LNCAP (cell line): ENCODE results near the gene RAPGEF5.

ENCODE experiments used
- TF ChIP-seq, protein P1 (sequence below): fragments of 450-650 bp; IDR thresholded peaks from 2 replicates; pipeline ENCODE4 v1.5.1; 2017; ENCODE audit warnings: mild to moderate bottlenecking

The RAPGEF5 gene

DNA sequence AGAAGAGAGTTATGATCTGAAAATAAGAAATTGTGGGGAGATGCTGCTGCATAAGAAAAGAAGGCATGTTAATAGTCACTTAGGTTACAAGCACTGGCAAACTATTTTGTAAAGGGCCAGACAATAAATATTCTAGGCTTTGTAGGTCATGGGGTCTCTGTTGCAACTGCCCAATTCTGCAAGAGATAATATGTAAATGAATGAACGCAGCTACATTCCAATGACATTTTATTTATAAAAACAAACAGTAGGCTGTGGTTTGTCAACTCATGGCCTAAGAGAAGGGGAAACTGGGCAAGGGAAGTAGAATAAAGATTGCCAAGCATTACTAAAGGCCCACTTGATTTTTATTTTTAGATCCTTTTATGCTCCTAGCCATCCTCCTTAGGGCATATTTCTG, 133.1 kb downstream of the RAPGEF5 start:
- TF ChIP-seq, protein P1, sequence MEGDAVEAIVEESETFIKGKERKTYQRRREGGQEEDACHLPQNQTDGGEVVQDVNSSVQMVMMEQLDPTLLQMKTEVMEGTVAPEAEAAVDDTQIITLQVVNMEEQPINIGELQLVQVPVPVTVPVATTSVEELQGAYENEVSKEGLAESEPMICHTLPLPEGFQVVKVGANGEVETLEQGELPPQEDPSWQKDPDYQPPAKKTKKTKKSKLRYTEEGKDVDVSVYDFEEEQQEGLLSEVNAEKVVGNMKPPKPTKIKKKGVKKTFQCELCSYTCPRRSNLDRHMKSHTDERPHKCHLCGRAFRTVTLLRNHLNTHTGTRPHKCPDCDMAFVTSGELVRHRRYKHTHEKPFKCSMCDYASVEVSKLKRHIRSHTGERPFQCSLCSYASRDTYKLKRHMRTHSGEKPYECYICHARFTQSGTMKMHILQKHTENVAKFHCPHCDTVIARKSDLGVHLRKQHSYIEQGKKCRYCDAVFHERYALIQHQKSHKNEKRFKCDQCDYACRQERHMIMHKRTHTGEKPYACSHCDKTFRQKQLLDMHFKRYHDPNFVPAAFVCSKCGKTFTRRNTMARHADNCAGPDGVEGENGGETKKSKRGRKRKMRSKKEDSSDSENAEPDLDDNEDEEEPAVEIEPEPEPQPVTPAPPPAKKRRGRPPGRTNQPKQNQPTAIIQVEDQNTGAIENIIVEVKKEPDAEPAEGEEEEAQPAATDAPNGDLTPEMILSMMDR = no peak

DNA sequence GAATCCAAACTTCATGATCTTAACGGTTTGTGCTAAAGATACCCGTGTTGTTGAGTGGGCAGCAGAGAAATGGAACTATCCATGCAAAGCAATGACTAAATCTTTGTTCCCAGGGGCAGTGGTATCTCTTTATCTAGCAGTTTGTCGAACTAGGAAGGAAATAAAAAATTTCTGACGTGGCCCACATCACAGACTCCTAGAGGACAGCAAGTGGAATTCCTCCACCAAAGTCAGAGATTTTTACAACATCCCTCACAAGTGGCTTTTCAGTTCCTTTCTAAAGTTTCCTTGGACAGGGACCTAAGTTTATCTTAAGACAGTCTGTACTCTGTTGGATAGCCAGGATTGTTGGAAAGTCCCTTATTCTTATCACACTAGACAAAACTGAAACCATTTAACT, 136.0 kb downstream of the RAPGEF5 start:
- TF ChIP-seq, protein P1 = no peak

DNA sequence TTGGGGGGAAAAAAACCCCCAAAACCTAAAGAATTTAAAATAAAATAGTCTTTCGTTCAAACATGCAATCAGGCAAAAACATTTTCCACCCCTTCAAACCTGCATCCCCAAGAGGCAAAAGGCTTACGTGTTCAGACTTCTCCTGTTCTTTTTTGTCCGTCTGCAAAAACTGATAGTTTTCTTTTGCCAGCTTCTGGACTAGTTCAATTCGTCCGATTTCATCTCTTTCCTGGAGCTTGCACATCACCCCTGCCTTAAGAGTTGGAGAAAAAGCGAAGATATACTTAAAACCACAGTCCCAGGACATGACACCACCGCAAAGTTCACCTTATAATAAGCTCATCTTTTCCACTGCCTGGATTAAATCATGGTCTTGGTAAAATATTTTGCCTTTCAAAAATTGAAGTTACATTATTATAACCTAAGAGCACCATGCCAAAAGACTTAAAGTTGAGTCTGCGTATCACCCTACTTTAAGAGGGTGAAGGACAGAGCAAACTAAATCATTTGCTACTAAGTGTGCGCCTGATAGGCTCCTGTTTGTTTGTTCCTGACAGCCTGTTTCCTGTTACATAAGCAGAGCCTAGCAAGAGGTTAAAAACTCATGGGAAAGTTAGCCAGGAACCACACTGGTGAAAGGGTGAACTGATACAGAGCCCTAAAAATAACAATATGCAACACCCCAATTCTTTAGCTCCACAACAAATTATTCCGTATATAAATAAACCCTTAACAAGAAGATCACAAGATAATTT, 137.0 kb downstream of the RAPGEF5 start:
- TF ChIP-seq, protein P1 = no peak

DNA sequence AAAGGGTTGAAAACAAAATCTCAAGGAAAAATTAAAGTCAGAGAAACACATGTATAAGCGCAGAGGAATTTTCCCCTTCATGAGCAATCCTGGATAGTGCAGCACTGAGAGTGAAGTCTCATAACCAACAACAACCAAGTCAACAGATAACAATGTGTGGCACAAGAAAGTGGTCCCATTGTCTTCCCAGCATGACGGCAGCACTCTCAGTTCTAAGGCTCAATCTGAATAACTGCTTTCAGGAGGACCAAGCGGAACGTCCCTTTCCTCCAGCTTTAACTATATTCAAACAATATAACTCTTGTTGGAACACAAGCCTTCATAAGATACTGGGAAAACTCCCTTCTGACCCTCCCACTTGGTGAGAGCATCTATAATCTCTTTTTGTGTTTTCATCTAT, 137.9 kb downstream of the RAPGEF5 start:
- TF ChIP-seq, protein P1 = no peak

DNA sequence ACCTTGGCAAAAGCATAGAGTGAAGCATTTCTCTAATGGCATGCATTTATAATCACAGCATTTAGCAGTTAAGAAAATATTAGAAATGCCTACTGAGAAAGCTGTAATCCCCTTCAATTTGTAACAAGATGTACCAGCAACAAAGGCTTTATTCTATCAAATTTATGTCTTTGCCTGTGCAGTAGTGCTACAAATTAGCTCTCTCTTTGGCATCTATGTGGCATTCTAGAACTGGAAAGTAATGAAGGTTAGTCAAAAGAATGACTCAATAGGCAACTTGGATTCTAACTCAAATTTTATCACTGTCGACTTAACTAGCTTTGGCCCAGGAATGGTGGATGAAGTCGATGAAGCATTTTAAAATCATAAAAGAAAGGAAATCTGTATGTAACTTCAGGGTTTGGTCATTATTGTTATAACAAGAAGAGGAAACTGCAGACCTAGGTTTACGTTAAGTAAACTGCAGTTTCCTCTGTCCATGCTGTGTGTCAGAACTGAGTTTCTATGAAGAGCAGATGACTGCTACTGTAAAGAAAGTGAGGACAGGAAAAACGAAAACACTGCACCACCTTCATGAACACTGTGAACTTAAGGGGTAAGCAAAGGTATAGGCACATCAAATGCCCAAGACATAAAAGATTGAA, 140.0 kb downstream of the RAPGEF5 start:
- TF ChIP-seq, protein P1 = no peak

DNA sequence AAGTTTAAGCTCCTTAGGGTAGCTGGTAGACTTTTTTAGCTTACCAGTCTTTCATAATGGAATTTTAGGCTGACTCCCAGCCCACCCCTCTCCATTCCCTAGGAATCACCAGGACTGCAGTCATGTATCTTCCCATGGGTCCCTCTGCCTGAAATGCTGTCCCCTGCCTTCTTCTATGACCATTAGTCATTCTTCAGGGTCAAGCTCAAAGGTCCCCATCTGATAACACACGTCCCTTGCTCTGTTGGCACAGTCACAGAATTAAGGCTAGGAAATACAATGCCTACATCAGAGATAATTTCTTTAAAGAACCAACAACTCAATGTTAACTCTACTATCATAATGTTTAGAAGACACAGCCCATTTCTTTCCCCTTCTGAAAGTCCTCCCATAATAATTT, 140.6 kb downstream of the RAPGEF5 start:
- TF ChIP-seq, protein P1 = no peak

DNA sequence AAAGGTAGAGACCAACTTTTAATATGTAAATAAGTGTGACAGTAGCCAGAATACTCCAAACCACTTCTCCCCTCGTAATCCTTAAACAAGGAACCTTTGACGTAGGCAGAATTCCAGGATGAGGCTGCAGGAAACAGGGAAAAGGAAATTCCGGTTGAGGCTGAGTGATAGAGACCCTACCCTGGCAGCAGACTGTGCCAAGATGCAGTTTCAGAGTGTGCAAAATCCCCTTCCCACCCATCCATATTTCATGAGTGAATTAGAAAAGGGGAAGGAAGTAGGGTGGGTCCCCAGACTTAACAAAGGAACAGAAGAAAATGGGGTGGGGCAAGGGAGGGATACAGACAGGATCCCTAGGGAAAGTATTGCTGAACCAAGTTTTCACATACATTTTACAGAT, 143.0 kb downstream of the RAPGEF5 start:
- TF ChIP-seq, protein P1 = no peak
